ENCODE measurements around the gene ATP8B4.

- TF ChIP-seq CTCF (IDR thresholded peaks at IDR 0.05), result no peak
- no peak for TF ChIP-seq POLR2A (IDR thresholded peaks at IDR 0.05)
Measured at GRCh38 chr15:49962044-49962602, 156.9 kb downstream of the ATP8B4 start.

All from testis (tissue), 2 donors.